ENCODE data around the gene ZNF440. TPM values are rescaled to one million over a fixed set of nuclear protein-coding genes. Genes with fewer than 3 reads are reported as not detected.
"Not testable (repeated sequence)": the region's sequence is repeated elsewhere in the genome, so short reads cannot be mapped to it uniquely, and the experiment has no call there.

The ZNF440 gene
- total RNA-seq, 1 donor, result 5.7 TPM

GRCh38 chr19:11821474-11822109 is 7.5 kb downstream of the ZNF440 start:
- DNase-seq (ENCODE audit: low read depth in 2 of 3, low spot score in 2 of 3), result no peak

- DNase-seq (ENCODE audit: low read depth in 2 of 3, low spot score in 2 of 3), result not testable (repeated sequence)
Observed at GRCh38 chr19:11828957-11829876, 15.1 kb downstream of the ZNF440 start.

GRCh38 chr19:11832253-11832912 is 18.3 kb downstream of the ZNF440 start:
- DNase-seq (ENCODE audit: low read depth in 2 of 3, low spot score in 2 of 3), result peak in 1 of 3 donors; percentile 39

GRCh38 chr19:11833541-11833940 is 19.5 kb downstream of the ZNF440 start:
- DNase-seq (ENCODE audit: low read depth in 2 of 3, low spot score in 2 of 3), result no peak

GRCh38 chr19:11835626-11836066 is 21.6 kb downstream of the ZNF440 start:
- DNase-seq (ENCODE audit: low read depth in 2 of 3, low spot score in 2 of 3), result not testable (repeated sequence)

- no peak for DNase-seq (ENCODE audit: low read depth in 2 of 3, low spot score in 2 of 3)
Observed at GRCh38 chr19:11843722-11844121, 29.6 kb downstream of the ZNF440 start.

DNA sequence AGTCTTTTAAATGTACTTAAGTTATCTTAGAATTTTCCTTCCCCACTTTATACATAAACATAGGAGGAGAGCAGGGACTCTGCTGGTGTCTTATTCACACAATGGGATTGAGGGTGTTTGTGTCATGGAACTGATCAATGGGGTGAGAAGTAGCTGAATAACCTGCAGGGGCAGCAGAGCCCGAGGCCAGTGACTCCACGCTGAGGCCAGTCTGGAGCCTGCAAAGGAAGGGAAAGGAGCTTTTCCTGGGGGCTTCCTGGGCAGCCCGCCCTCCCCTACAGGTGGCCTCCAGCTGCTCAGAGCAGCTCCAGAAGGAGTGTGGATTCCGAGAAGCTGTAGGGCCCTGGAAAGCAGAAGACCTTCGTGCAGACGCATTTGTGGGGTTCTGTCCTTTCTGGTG is 33.5 kb downstream of the ZNF440 start:
- not testable (repeated sequence) for DNase-seq (ENCODE audit: low read depth in 2 of 3, low spot score in 2 of 3)

DNA sequence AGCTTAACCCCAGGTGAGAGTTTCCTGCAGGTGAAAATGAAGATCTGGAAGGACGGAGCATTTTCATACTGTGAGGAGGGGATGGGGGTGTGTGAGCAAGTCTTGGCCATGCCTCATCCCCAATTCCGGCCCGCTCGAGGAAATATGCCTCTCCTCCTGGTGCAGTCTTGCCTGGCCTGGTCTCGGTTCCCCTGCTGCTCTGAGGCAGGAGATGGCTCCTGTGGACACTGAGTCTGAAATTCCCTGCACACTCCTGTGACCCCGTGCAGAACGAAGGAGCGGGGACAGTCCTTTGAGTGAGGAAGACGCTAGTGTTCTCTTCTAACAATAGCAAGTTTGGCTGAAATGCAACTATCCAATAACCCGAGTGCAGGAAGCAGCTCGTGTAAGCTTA is 34.1 kb downstream of the ZNF440 start:
- DNase-seq (ENCODE audit: low read depth in 2 of 3, low spot score in 2 of 3), result no peak

DNA sequence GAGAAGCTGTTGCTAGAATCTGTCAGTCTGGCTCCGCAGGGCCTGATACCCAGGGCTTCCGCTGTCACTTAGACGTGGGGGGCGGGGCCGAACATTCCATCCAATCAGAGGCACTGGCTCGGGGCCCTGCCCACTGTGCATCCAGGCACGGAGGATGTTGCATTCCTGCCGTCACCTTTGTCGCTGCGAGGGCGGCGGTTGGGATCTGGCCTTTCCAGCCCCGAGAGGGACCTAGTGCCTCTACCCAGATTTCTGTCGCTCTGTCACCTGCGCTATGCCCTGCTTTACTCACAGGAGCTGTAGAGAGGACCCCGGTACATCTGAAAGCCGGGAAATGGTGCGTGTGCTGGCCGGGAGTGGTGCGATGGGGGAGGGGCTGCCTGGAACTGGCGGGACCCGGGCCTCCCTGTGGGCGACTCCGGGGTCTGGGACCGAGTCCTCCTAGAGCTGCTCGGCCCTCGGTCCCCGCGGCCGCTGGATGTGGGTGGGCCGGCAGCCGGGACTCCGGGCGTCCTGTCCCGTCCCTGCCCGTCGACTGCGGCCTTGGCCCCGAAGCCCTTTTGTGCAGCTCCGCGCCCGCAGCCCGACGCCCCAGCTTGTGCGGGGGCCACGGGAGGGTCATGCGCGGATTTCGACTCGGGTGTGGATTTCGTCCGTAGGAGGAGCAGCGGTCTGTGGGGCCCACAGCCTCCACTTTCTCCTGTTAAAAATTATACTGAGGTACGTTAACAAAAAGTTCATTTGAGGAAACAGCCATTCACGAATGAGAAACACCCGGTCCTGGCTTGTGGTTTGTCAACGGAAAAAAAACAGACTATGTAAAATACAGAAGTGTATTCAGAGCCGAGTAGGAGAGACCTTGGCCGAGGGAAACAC is 34.8 kb downstream of the ZNF440 start, which contains the start of gene ZNF439:
Gene ZNF439 (plus strand): TSS at position 133 of the 876 bp plus-strand sequence. CDS start 142 bp downstream, at position 275.
- DNase-seq (ENCODE audit: low read depth in 2 of 3, low spot score in 2 of 3), result peak; percentile 53 to 97 (median 89)

DNA sequence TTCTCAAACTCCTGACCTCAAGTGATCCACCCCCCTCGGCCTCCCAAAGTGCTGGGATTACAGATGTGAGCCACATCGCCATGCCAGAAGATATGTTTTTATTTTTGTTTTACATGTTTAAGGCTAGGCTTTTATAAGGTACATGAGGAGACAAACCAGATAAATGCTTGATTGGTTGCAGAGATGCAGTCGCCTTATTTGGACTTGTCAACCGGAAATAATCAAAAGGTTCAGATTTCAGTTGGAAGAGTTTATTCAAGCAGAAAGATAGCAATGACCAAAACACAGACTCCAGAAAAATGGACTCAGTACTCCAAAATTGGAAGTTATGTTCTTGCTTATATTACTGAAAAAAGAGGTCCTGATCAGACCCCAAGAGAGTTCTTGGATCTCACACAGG is 36.2 kb downstream of the ZNF440 start:
- not testable (repeated sequence) for DNase-seq (ENCODE audit: low read depth in 2 of 3, low spot score in 2 of 3)

- DNase-seq (ENCODE audit: low read depth in 2 of 3, low spot score in 2 of 3), result no peak
Observed at GRCh38 chr19:11853358-11853757, 39.3 kb downstream of the ZNF440 start.

DNA sequence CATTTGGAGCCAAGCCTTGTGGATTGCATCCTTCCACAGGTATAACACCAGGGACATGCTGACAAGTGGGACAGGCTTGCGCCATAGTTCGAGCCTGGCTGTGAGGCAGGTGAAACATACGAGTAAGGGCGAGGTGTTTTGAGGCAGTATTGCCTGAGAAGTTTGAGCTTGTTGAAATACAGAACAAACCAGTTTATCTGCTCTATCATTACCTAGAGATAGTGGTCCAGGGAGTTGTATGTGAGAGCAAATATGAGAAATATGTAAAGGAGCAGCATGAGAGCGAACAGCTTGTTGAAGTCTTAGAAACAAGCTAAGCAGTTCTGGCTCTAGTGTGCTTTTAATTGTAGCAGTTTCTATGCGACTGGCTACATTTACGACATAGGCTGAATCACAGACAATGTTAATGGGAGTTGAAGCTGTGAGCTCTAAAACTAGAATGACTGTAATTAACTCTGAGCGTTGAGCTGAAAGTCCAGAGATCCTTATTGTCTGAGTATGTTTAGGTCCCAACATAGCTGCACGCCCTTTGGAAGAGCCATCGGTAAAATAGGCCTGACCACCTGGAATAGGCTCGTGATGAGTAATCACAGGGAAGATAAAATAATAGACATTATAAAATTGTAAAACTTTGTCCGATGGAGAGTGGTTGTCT is 42.6 kb downstream of the ZNF440 start:
- DNase-seq (ENCODE audit: low read depth in 2 of 3, low spot score in 2 of 3), result no peak

DNA sequence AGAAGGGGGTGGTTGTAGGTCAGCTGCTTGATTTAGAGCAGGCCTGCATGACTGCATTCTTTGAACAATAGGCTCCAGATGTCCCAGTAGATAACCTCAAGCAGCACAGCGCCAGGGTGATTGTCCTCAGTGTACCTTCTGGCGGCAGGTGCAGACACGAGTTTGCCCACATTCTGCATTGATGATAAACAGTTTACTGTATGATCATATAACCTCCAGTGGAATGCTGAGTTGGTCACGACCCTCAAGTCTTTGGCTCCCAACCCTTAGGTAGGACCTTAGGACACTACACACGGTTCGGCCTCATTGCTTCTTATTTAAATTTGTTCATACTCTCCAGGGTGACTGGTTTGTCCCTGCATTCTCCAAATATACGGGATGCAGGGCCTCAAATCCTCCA is 46.6 kb downstream of the ZNF440 start:
- no peak for DNase-seq (ENCODE audit: low read depth in 2 of 3, low spot score in 2 of 3)

DNA sequence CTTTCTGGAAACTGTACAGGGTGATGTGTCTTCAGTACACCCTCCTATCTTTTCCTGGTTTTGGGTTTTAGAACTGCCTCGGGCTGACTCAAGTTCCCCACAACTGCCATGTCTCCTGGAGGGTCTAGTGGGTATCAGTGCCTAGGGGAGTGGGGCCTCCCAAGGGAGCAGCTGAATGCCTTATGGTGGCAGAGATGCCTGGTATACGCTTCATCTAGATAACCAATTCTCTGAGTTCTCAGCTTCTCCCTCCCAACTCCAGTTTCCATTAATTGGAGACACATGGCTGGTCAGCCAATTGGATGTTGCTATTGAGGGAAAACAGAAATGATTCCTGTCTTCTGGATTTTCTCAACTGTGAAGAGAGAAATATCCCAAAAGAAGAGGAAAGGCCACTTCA is 47.2 kb downstream of the ZNF440 start:
- no peak for DNase-seq (ENCODE audit: low read depth in 2 of 3, low spot score in 2 of 3)

- not testable (repeated sequence) for DNase-seq (ENCODE audit: low read depth in 2 of 3, low spot score in 2 of 3)
Observed at GRCh38 chr19:11867766-11868165, 53.7 kb downstream of the ZNF440 start.

- DNase-seq (ENCODE audit: low read depth in 2 of 3, low spot score in 2 of 3), result peak in 1 of 3 donors; percentile 13
Observed at GRCh38 chr19:11868188-11868587, 54.1 kb downstream of the ZNF440 start.

DNA sequence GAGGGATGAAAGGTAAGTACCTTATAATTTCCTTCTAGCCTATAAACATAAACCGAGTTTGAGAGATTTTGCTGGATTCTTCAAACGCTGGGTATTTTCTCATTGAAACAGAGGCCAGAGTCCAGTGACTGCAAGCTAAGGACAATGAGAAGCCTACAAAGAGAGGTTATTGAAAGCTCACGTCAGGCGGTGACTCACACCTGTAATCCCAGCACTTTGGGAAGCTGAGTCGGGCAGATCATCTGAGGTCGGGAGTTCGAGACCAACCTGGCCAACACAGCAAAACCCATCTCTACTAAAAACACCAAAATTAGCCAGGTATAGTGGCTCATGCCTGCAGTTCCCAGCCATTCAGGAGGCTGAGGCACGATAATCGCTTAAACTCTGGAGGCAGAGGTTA is 58.6 kb downstream of the ZNF440 start:
- no peak for DNase-seq (ENCODE audit: low read depth in 2 of 3, low spot score in 2 of 3)

GRCh38 chr19:11873762-11874161 is 59.7 kb downstream of the ZNF440 start:
- DNase-seq (ENCODE audit: low read depth in 2 of 3, low spot score in 2 of 3), result no peak

DNA sequence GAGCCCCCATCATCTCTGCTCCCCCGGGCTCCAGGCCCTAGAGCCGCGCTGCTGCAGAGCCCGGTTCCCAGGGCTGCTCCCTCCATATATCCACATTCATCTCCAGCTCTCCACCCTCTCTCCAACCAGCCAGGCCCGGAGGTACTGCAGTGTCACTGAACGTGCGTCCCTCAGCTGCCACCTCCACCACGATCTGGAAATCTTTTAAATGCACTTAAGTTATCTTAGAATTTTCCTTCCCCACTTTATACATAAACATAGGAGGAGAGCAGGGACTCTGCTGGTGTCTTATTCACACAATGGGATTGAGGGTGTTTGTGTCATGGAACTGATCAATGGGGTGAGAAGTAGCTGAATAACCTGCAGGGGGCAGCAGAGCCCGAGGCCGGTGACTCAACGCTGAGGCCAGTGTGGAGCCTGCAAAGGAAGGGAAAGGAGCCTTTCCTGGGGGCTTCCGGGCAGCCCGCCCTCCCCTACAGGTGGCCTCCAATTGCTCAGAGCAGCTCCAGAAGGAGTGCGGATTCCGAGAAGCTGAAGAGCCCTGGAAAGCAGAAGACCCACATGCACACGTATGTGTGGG is 65.7 kb downstream of the ZNF440 start:
- not testable (repeated sequence) for DNase-seq (ENCODE audit: low read depth in 2 of 3, low spot score in 2 of 3)

All from hematopoietic multipotent progenitor cell (in vitro differentiated cells).